Chondrocyte (in vitro differentiated cells): ENCODE results near the gene PRDM15. TPM values are rescaled to one million over a fixed set of nuclear protein-coding genes. Genes with fewer than 3 reads are reported as not detected.

ENCODE experiments used
- DNase-seq: peaks from one replicate; pipeline ENCODE4 v3.0.0; 2021; ENCODE audit warnings: mixed read lengths, low spot score
- H3K27ac Mint-ChIP-seq: one replicate; pipeline ENCODE4 v1.8.0; 2021; ENCODE audit warnings: mild to moderate bottlenecking, moderate library complexity, mixed read lengths; ENCODE audit not compliant: unreplicated experiment
- H3K27me3 Mint-ChIP-seq: 2 replicates; pipeline ENCODE4 v1.8.0; 2021; ENCODE audit warnings: low read depth, mixed read lengths
- H3K36me3 Mint-ChIP-seq: 2 replicates; pipeline ENCODE4 v1.8.0; 2021; ENCODE audit warnings: low read depth, mixed read lengths
- H3K4me1 Mint-ChIP-seq: 2 replicates; pipeline ENCODE4 v1.8.0; 2021; ENCODE audit warnings: low read depth, mild to moderate bottlenecking, mixed read lengths
- H3K4me3 Mint-ChIP-seq: one replicate; pipeline ENCODE4 v1.8.0; 2021; ENCODE audit warnings: mild to moderate bottlenecking, moderate library complexity, mixed read lengths; ENCODE audit not compliant: unreplicated experiment
- H3K9me3 Mint-ChIP-seq: 2 replicates; pipeline ENCODE4 v1.8.0; 2021; ENCODE audit warnings: low read depth, mixed read lengths
- CTCF ChIP-seq: fragments of 200-600 bp; sonication (generic); IDR thresholded peaks from 2 replicates; pipeline ENCODE4 v1.5.0; 2021; ENCODE audit warnings: antibody characterized with exemption, mild to moderate bottlenecking, moderate library complexity
- total RNA-seq: library from RNA; stranded (reverse); gene quantifications from 3 replicates; pipeline ENCODE4 v1.2.1, GENCODE V29; 2021

Gene PRDM15
- total RNA-seq, 1 donor from 2014 or later: 4.9 TPM

GRCh38 chr21:41825216-41825615 is 53.9 kb downstream of the PRDM15 start:
- H3K4me1 Mint-ChIP-seq: no peaks in the 10 kb centered on the region
- DNase-seq: no peak
- H3K27ac Mint-ChIP-seq: no peak overlapping the region
- H3K27me3 Mint-ChIP-seq: no peaks in the 10 kb centered on the region
- no peak overlapping the region for H3K4me3 Mint-ChIP-seq
- no peaks in the 10 kb centered on the region for H3K9me3 Mint-ChIP-seq
- TF ChIP-seq CTCF: no peak
- H3K36me3 Mint-ChIP-seq: peaks cover 14% of the 10 kb centered on the region

GRCh38 chr21:41824466-41825207 is 54.5 kb downstream of the PRDM15 start:
- Mint-ChIP-seq H3K4me1 (no peaks in the 10 kb centered on the region), H3K27me3 (no peaks in the 10 kb centered on the region), H3K27ac (no peak overlapping the region), H3K4me3 (no peak overlapping the region), H3K36me3 (peaks cover 14% of the 10 kb centered on the region), H3K9me3 (no peaks in the 10 kb centered on the region)
- no peak for TF ChIP-seq CTCF
- no peak for DNase-seq

- Mint-ChIP-seq H3K4me3 (no peak overlapping the region), H3K27ac (no peak overlapping the region), H3K36me3 (peaks cover 14% of the 10 kb centered on the region), H3K27me3 (no peaks in the 10 kb centered on the region), H3K9me3 (no peaks in the 10 kb centered on the region), H3K4me1 (no peaks in the 10 kb centered on the region)
- no peak for TF ChIP-seq CTCF
- DNase-seq: no peak
These were observed 55.2 kb downstream of the PRDM15 start for GRCh38 chr21:41823906-41824305.

DNA sequence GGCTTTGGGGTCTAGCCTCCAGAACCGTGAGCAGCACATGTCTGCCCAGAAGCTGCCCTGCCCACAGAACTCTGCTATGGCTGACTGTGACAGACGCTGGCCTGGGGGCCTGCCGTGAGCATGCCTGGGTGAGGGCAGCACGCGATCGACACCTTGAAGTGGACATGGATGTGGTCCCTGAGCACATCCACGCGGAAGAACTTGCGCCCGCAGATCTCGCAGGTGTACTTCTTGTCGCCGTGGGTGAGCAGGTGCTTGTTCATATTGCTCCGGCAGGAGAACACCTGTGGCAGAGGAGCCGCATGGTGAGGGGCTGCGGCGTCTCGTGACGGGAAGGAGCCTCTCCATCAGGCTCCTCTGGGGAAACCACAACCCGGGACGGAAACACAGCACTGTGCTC is 56.0 kb downstream of the PRDM15 start:
- no peak overlapping the region for H3K27ac Mint-ChIP-seq
- TF ChIP-seq CTCF: no peak
- H3K4me1 Mint-ChIP-seq: no peaks in the 10 kb centered on the region
- no peaks in the 10 kb centered on the region for H3K9me3 Mint-ChIP-seq
- no peak overlapping the region for H3K4me3 Mint-ChIP-seq
- H3K27me3 Mint-ChIP-seq: no peaks in the 10 kb centered on the region
- H3K36me3 Mint-ChIP-seq: peaks cover 14% of the 10 kb centered on the region
- DNase-seq: no peak

GRCh38 chr21:41821756-41822431 is 57.2 kb downstream of the PRDM15 start:
- no peak for DNase-seq
- peaks cover 8% of the 10 kb centered on the region for H3K4me1 Mint-ChIP-seq
- no peak overlapping the region for H3K27ac Mint-ChIP-seq
- H3K36me3 Mint-ChIP-seq: peaks cover 14% of the 10 kb centered on the region
- no peak for TF ChIP-seq CTCF
- H3K27me3 Mint-ChIP-seq: no peaks in the 10 kb centered on the region
- H3K4me3 Mint-ChIP-seq: no peak overlapping the region
- no peaks in the 10 kb centered on the region for H3K9me3 Mint-ChIP-seq
